HG02852 (cell line): ENCODE data around the gene TOPBP1.

Source experiments
- ATAC-seq: cut with Tn5 transposase; IDR thresholded peaks from one replicate; pipeline ENCODE4 v1.9.1; 2021; ENCODE audit warnings: mild to moderate bottlenecking, moderate library complexity; ENCODE audit not compliant: unreplicated experiment

TOPBP1 gene

DNA sequence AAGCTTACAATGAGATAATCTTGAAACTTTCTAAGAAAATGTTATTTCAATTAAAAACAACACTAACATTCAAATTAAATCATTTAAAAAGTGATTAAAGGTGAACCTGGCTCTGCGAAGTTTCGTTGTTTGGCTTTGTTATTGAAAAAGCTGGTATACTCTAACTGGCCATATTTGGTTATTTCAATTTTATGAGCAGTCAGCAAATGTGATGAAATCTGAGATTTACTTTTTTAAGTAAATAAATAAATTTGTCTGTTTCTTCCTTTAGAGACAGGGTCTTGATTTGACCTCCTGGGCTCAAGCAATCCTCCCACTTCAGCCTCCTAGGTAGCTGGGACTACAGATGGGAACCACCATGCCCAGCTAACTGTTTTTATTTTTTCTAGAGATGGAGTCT lies 50.2 kb downstream of the TOPBP1 start:
- ATAC-seq: no peak

DNA sequence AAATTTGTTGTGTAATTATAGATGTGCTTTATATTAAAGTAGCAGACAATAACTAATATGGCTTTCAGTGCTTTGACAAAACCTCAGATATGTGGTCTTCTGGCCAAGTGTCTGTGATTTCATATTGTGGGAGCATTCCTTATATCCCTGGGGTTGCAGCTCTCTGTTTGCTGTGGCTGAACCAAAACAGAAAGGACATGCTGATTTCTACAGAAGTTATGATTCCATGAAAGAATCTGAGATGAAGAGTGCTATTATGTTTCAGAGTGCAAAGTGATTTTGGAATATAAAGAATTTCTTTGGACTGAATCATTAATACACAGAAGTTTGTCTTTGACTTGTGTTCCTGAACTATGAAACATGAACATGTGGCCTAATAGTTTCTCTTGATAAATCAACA lies 51.7 kb downstream of the TOPBP1 start:
- no peak for ATAC-seq

DNA sequence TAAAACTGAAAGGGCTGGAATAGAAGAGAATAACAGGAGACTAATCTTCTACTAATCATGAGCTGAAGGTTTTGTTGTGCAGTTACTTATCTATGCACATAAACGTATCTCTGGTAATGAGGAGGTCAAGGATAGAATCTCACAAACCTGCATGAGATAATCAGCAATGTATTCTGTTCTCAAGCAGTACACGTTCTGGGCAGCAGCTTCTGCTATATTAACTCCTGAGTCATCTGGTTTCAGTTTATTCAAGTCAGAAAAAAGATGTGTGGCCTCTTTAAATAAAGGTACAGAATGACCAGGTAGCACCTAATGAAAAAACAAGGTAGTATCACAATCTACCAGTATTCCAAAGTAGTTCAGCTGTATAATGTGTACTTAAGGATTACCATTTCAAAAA lies 53.4 kb downstream of the TOPBP1 start:
- no peak for ATAC-seq

GRCh38 chr3:133607816-133608215 lies 53.9 kb downstream of the TOPBP1 start:
- ATAC-seq: no peak

DNA sequence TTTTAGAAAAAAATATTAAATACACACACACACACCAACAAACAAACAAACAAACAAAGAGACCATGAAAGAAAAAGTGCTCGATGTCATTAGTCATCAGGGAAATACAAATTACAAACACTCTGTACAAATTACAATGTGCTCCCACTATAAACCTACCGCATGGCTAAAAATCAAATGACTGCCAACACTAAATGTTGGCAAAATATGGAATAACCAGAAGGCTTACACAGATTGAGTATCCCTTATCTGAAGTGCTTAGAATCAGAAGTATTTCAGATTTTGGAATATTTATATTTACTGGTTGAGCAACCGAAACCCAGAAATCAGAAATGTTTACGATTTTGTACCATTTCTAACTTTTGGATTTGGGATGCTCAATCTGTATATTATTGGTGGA lies 54.8 kb downstream of the TOPBP1 start:
- no peak for ATAC-seq

DNA sequence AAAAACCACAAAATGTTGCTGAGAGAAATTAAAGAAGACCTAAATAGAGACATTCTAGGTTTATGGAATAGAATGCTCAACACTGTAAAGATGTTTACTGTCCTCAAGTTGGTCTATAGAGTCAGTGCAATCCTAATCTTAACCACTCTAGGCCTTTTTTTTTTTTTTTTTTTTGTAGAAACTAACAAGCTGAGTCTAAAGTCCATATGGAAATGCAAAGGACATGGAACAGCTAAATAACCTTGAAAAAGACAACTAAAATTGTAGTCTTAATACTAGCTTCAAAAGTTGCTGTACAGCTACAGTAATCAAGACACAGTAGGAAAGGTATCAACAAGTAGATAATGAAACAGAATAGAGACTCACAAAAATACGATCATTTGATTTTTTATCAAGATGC lies 55.4 kb downstream of the TOPBP1 start:
- ATAC-seq: no peak

- ATAC-seq: no peak
These were observed 61.1 kb downstream of the TOPBP1 start for GRCh38 chr3:133600572-133601081.

DNA sequence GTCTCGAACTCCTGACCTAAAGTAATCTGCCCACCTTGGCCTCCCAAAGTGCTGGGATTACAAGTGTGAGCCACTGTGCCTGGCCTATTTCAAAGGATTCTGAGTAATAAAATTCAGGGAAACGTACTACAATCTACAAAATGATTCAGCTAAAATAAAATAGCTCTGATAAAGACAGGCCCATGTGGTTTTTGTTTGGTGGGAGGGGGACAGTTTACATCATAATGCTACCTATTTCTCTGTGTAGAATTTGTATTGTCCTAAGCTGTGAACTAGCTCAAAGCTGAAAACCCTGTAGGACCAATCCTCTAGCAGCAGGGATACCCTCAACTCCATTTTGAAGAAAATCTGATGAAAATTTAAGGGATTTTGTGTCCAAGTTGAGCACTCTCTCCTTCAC lies 62.5 kb downstream of the TOPBP1 start:
- no peak for ATAC-seq

DNA sequence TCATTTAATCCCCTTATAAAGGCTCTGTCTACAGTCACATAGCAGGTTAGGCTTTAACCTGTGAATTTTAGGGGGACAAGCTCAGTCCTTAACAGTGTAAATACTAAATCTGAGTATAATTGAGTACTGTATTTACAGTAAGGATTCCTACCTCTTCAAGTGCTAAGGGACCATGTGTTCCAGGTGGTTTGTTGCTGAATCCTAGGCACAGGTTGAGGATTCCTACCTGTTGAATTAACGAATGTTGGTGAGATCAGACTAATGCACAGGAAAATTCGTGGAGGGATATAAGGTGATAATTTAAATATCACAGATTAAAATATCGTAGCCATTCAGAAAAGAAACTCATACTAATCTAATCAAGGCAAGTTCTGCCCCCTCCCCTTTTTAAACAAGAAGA lies 63.3 kb downstream of the TOPBP1 start:
- ATAC-seq: no peak

GRCh38 chr3:133595341-133595740 lies 66.4 kb downstream of the TOPBP1 start:
- no peak for ATAC-seq

- no peak for ATAC-seq
These were observed 68.5 kb downstream of the TOPBP1 start for GRCh38 chr3:133593243-133593642.

- ATAC-seq: peak; percentile 43
These were observed 68.9 kb downstream of the TOPBP1 start for GRCh38 chr3:133592843-133593242.

GRCh38 chr3:133591271-133591742 lies 70.4 kb downstream of the TOPBP1 start:
- ATAC-seq: no peak

- ATAC-seq: no peak
These were observed 72.2 kb downstream of the TOPBP1 start for GRCh38 chr3:133589503-133589902.

GRCh38 chr3:133588784-133589465 lies 72.8 kb downstream of the TOPBP1 start:
- ATAC-seq: no peak

DNA sequence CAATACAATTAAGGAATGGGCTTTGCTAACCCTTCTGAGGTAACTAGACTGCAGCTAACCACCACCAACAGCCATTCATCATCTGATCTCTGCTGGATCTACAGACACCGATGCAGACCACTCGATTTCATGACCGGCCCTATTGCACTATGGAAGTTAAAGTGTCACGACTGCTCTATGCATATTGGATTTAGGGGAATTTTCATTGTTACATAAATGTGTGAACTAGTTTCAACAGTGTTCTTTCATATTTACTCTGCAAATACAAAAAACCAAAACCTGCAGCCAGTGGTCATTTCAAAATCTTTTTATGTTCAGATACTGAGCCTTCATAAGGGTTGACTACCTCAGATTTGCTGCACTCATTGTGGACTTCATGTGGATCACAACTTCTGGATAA lies 73.7 kb downstream of the TOPBP1 start:
- no peak for ATAC-seq

DNA sequence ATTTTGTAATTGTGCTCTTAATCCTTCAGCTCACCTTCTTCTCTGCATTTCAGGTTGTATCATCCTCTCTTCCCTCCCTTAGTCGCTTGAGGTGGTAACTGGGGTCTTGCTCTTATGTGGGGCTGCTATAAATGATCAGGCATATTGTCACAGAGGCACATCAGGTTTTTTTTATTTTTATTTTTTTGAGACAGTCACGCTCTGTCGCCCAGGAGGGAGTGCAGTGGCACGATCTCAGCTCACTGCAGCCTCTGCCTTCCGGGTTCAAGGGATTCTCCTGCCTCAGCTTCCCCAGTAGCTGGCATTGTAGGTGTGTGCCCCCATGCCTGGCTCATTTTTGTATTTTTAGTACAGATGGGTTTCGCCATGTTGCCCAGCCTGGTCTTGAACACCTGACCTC lies 78.3 kb downstream of the TOPBP1 start:
- ATAC-seq: no peak

- ATAC-seq: no peak
These were observed 83.1 kb downstream of the TOPBP1 start for GRCh38 chr3:133578548-133579191.

- no peak for ATAC-seq
These were observed 85.6 kb downstream of the TOPBP1 start for GRCh38 chr3:133576169-133576568.

DNA sequence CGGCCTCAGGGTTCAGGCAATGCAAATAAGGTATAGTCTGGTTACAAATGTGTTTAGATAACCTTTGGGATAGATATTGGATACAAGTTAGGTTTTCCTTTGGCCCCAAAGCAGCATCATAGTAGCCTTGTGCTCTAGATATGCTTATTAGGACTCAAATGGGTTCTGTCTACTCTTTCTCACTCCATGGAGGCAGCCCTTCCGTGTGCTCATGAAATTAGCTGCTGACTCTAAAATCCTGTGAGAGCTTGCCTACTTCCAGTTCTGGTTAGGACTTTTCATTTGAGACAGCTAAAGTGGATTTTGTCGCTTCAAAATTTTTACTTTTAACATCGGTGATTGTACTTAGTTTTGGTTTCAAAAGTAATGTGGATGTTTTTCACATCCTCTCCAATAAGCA lies 86.7 kb downstream of the TOPBP1 start:
- no peak for ATAC-seq

DNA sequence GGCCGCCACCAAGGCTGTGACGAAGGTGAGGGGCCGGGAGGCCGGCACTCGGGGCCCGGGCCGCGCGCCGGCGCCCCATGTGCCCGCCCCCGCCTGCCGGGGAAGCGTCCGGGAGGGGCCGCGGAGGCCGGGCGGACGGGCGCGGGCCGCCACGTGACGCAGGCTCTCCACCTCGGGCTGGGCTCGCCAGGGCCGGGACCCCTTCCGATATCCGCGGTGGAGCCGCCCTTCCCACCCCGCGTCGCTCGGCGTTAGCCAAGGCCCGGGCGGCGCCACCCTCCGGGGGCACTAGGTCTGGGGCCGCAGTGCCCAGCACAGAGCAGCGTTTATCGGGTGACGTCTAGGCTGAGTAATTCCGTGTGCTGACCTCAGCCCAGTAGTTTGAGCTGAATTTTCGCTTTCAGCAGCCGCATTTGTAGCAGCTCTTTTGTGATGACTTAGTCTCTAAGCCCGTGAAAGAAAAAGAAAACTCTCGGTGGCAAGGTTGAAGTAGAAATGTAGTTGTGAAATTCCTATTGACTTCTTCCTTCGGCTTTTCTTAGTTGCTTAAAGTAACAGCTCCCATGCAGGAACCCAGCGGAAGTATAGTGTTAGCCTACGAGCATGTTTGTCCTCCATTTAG lies 87.4 kb downstream of the TOPBP1 start:
- ATAC-seq: peak; percentile 30

DNA sequence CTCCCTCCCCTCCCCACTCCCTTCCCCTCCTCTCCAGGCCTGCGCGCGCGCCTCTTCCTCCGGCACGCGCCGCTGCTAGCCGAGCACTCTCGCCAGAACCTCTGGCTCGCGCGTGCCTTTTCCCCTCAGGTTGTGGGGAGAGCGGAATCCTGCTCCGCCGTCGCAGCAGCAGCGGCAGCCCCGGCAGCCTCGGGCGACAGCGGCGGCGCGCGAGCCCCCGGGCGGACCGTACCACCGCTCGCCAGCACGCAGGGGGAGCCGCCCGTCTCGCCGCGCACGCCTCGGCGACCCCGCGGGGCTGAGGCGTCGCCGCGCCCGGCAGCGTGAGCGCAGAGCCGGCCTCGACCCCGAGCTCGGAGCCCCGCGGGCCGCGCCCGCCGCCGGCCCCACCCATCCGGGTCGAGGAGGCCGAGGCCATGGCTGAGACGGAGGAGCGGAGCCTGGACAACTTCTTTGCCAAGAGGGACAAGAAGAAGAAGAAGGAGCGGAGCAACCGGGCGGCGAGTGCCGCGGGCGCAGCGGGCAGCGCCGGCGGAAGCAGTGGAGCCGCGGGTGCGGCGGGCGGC lies 88.0 kb downstream of the TOPBP1 start, which contains the start of gene CDV3:
TSS of gene CDV3 (plus strand) at position 58 of the 566 bp plus-strand sequence. CDS start at position 417, 359 bp downstream.
- peak; percentile 23 for ATAC-seq
